Mesenchymal stem cell (in vitro differentiated cells and primary cell): ENCODE measurements around the gene KCNIP2.

ENCODE experiments used
- DNase-seq: peaks from one replicate; pipeline ENCODE4 v3.0.0-alpha.2; 2013
- H2AFZ ChIP-seq: one replicate; pipeline ENCODE4 v1.6.1; 2013; ENCODE audit warnings: low read depth, mild to moderate bottlenecking, control low read depth, inconsistent platforms, low read length, moderate library complexity
- H2AK5ac ChIP-seq: 2 replicates; pipeline ENCODE4 v1.6.1; 2013; ENCODE audit warnings: low read length, moderate library complexity, mild to moderate bottlenecking, inconsistent platforms; ENCODE audit not compliant: severe bottlenecking
- H2BK120ac ChIP-seq: one replicate; pipeline ENCODE4 v1.6.1; 2013; ENCODE audit warnings: low read depth, mild to moderate bottlenecking, inconsistent platforms, low read length, moderate library complexity
- H2BK12ac ChIP-seq, 2 experiments: one replicate each; pipeline ENCODE4 v1.6.1; 2013; ENCODE audit warnings: inconsistent platforms in 2 of 2, low read length in 2 of 2, mild to moderate bottlenecking in 2 of 2, moderate library complexity in 2 of 2, control low read depth in 1 of 2
- H2BK15ac ChIP-seq: one replicate; pipeline ENCODE4 v1.6.1; 2013; ENCODE audit warnings: mild to moderate bottlenecking, low read depth, inconsistent platforms; ENCODE audit not compliant: poor library complexity, severe bottlenecking
- H2BK5ac ChIP-seq: 2 replicates; pipeline ENCODE4 v1.6.1; 2013; ENCODE audit warnings: low read depth, mild to moderate bottlenecking, low read length, control low read depth, inconsistent platforms; ENCODE audit not compliant: poor library complexity, severe bottlenecking
- H3K14ac ChIP-seq, 2 experiments: one replicate each; pipeline ENCODE4 v1.6.1; 2013; ENCODE audit warnings: inconsistent platforms in 2 of 2, low read length in 2 of 2, control low read depth in 1 of 2, mild to moderate bottlenecking in 1 of 2, moderate library complexity in 1 of 2
- H3K18ac ChIP-seq, 2 experiments: one replicate each; pipeline ENCODE4 v1.6.1; 2013; ENCODE audit warnings: inconsistent platforms in 2 of 2, low read length in 2 of 2, control low read depth in 1 of 2, low read depth in 1 of 2, mild to moderate bottlenecking in 1 of 2
- H3K23ac ChIP-seq, 2 experiments: one replicate each; pipeline ENCODE4 v1.6.1; 2013; ENCODE audit warnings: inconsistent platforms in 2 of 2, low read length in 2 of 2, mild to moderate bottlenecking in 2 of 2, moderate library complexity in 2 of 2, control low read depth in 1 of 2
- H3K27ac ChIP-seq: 2 replicates; pipeline ENCODE4 v1.5.1; 2013; ENCODE audit warnings: mild to moderate bottlenecking, moderate library complexity, low read length, control low read depth, inconsistent platforms; ENCODE audit not compliant: poor library complexity, severe bottlenecking
- H3K27me3 ChIP-seq, 2 experiments: 2 replicates each; pipeline versions ENCODE4 v1.6.1 to v1.7.0; 2013; ENCODE audit warnings: low read length in 2 of 2, mild to moderate bottlenecking in 2 of 2, moderate library complexity in 2 of 2, control low read depth in 1 of 2, inconsistent platforms in 1 of 2; ENCODE audit not compliant: control insufficient read depth in 1 of 2, insufficient read depth in 1 of 2
- H3K36me3 ChIP-seq, 2 experiments: 2 replicates each; pipeline versions ENCODE4 v1.6.1 to v1.7.0; 2013; ENCODE audit warnings: low read length in 2 of 2, control low read depth in 1 of 2, inconsistent platforms in 1 of 2, low read depth in 1 of 2, mild to moderate bottlenecking in 1 of 2; ENCODE audit not compliant: insufficient read depth in 2 of 2, control insufficient read depth in 1 of 2
- H3K4ac ChIP-seq, 2 experiments: one replicate each; pipeline ENCODE4 v1.6.1; 2013; ENCODE audit warnings: inconsistent platforms in 2 of 2, low read length in 2 of 2, mild to moderate bottlenecking in 2 of 2, moderate library complexity in 2 of 2, control low read depth in 1 of 2, low read depth in 1 of 2
- H3K4me1 ChIP-seq: 2 replicates; pipeline ENCODE4 v1.6.1; 2013; ENCODE audit warnings: low read depth, low read length, control low read depth; ENCODE audit not compliant: control insufficient read depth, insufficient read depth
- H3K4me2 ChIP-seq: 2 replicates; pipeline ENCODE4 v1.6.1; 2013; ENCODE audit warnings: low read length, mild to moderate bottlenecking, inconsistent platforms; ENCODE audit not compliant: poor library complexity, severe bottlenecking
- H3K4me3 ChIP-seq, 2 experiments: 2 replicates each; pipeline versions ENCODE4 v1.5.1 to v1.7.0; 2013; ENCODE audit warnings: low read length in 2 of 2, mild to moderate bottlenecking in 2 of 2, control low read depth in 1 of 2, low read depth in 1 of 2; ENCODE audit not compliant: insufficient read depth in 1 of 2
- H3K79me1 ChIP-seq: replicated peaks from 2 replicates; pipeline ENCODE4 v1.6.1; 2013; ENCODE audit warnings: mild to moderate bottlenecking, control low read depth, low read length, inconsistent platforms; ENCODE audit not compliant: poor library complexity, severe bottlenecking
- H3K9ac ChIP-seq: 2 replicates; pipeline ENCODE4 v1.7.0; 2013; ENCODE audit warnings: mild to moderate bottlenecking, low read length, moderate library complexity
- H3K9me3 ChIP-seq: 2 replicates; pipeline ENCODE4 v1.7.0; 2013; ENCODE audit warnings: mild to moderate bottlenecking, low read length; ENCODE audit not compliant: control insufficient read depth
- H4K8ac ChIP-seq: one replicate; pipeline ENCODE4 v1.6.1; 2013; ENCODE audit warnings: inconsistent platforms, mild to moderate bottlenecking, low read length, moderate library complexity
- H4K91ac ChIP-seq: one replicate; pipeline ENCODE4 v1.6.1; 2013; ENCODE audit warnings: mild to moderate bottlenecking, low read length, inconsistent platforms
- WGBS: methylation state at CpG from one replicate; pipeline ENCODE4 v1.1.7; 2013; ENCODE audit warnings: mixed read lengths; 5-methylcytosine and 5-hydroxymethylcytosine counted together

Gene KCNIP2

GRCh38 chr10:101840741-101841453 lies 2.7 kb downstream of the KCNIP2 start:
- Histone ChIP-seq H2BK15ac (no peak overlapping the region), H2BK12ac (no peak overlapping the region), H3K27ac (no peak overlapping the region), H3K9me3 (no peaks in the 10 kb centered on the region), H3K14ac (no peak overlapping the region), H2BK5ac (no peak overlapping the region), H4K91ac (no peak overlapping the region), H3K36me3 (peaks cover 8 to 19% of the 10 kb centered on the region in 2 experiments), H4K8ac (no peak overlapping the region), H3K9ac (peak overlapping the region; percentile 68), H3K23ac (no peak overlapping the region), H3K18ac (no peak overlapping the region), H3K79me1 (peaks cover 12% of the 10 kb centered on the region), H3K4me1 (peaks cover 26% of the 10 kb centered on the region), H3K4me2 (peak overlapping the region; percentile 91), H2AFZ (no peak overlapping the region), H3K4me3 (peak overlapping the region; percentile 31 to 77), H3K27me3 (peaks cover 7 to 28% of the 10 kb centered on the region in 2 experiments), H3K4ac (no peak overlapping the region), H2AK5ac (no peak overlapping the region), H2BK120ac (no peak overlapping the region)
- 5% methylated on average over 46 of the region's 46 CpGs for WGBS
- DNase-seq, result peak; percentile 88

DNA sequence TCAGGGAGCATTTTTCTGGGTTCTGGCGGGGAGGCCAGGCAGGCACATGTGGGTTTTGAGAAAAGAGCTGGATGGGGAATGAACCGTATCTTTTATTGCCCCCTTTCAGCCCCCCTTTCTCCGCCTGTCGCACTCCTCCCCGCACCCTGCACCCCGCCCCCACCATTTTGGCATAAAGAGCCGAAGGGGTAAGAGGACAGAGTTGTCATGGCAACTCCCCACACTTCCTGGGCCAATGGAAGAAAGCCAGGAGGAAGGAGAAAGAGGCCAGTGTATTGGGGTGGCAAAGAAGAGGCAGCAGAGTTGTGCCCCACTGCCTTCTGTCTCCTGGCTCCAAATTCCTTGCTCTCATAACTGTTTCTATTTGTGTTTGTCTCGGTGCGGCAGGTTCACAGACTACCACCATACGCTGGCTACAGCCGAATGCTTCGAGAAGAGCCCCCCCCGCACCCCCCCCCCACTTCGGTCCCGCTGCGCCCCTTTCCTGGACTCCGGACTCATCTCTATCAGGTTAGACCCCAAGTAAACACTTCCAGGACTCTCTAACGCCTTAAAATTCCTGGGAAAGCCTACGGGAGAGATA lies 3.4 kb downstream of the KCNIP2 start:
- Histone ChIP-seq H3K18ac (no peak overlapping the region), H2BK5ac (no peak overlapping the region), H3K4me1 (peaks cover 27% of the 10 kb centered on the region), H2BK15ac (no peak overlapping the region), H4K8ac (no peak overlapping the region), H3K14ac (no peak overlapping the region), H3K4ac (no peak overlapping the region), H3K27me3 (peaks cover 7 to 28% of the 10 kb centered on the region in 2 experiments), H2BK12ac (no peak overlapping the region), H3K23ac (no peak overlapping the region), H3K4me2 (peak overlapping the region; percentile 91), H3K9me3 (no peaks in the 10 kb centered on the region), H3K9ac (peak overlapping the region; percentile 68), H3K27ac (no peak overlapping the region), H2AK5ac (no peak overlapping the region), H2AFZ (no peak overlapping the region), H3K36me3 (peaks cover under 1 to 13% of the 10 kb centered on the region in 2 experiments), H2BK120ac (no peak overlapping the region), H4K91ac (no peak overlapping the region), H3K4me3 (peak overlapping the region in 1 of 2 experiments; percentile 77), H3K79me1 (peaks cover 14% of the 10 kb centered on the region)
- peak; percentile 15 for DNase-seq
- WGBS, result 3% methylated on average over 14 of the region's 19 CpGs

DNA sequence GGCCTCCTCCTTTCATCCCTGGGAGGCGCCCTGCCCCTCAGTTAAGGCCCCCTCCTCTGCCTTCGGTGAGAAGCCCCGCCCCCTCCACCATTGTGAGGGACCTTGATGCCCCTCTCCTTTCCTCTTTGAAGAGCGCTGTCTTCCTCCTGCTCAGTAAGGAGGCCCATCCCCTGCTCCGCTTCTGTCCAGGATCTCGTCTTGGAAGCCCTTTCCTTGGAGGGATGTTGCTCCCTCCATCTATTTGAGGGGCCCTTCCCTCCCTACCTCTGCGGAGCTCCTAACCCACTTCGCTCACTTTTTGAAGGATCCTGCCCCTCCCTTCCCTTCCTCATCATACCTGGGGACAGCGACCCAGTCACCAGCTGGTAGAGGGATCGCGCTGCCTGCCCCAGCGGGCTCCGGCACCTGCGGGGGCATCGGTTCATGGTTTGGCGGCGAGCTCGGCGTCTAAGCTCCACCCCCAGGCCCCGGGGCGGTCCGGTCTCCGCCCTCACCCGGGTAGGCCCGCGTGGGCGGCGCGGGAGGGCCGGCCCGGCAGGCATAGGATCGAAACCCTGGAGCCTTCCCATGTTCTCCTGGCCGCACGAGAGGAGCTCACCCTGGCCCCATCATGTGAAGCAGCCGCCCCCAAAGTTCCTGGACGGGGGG lies 4.1 kb downstream of the KCNIP2 start:
- Histone ChIP-seq H3K14ac (no peak overlapping the region), H3K36me3 (peaks cover 0 to 6% of the 10 kb centered on the region in 2 experiments), H4K91ac (no peak overlapping the region), H3K79me1 (peaks cover 14% of the 10 kb centered on the region), H3K4me3 (peak overlapping the region; percentile 7 to 75), H3K23ac (peak overlapping the region in 1 of 2 experiments; percentile 53), H4K8ac (no peak overlapping the region), H3K4me2 (peak overlapping the region; percentile 91), H2AK5ac (no peak overlapping the region), H3K9me3 (no peaks in the 10 kb centered on the region), H2AFZ (no peak overlapping the region), H3K18ac (no peak overlapping the region), H2BK5ac (no peak overlapping the region), H3K4me1 (peaks cover 27% of the 10 kb centered on the region), H3K27ac (no peak overlapping the region), H3K27me3 (peaks cover 5 to 23% of the 10 kb centered on the region in 2 experiments), H3K4ac (no peak overlapping the region), H2BK12ac (no peak overlapping the region), H3K9ac (peak overlapping the region; percentile 50), H2BK15ac (no peak overlapping the region), H2BK120ac (no peak overlapping the region)
- DNase-seq, result peak; percentile 32
- WGBS, result 9% methylated on average over 34 of the region's 36 CpGs

- WGBS, result 89% methylated on average over 1 of the region's 1 CpG
- no peak overlapping the region for H3K18ac ChIP-seq
- no peaks in the 10 kb centered on the region for H3K9me3 ChIP-seq
These were observed 4.6 kb downstream of the KCNIP2 start for GRCh38 chr10:101839002-101839401.

More at GRCh38 chr10:101839002-101839401, 4.6 kb downstream of the KCNIP2 start:
- Histone ChIP-seq H2BK15ac (no peak overlapping the region), H2AK5ac (no peak overlapping the region), H3K27me3 (peaks cover 0 to 17% of the 10 kb centered on the region in 2 experiments), H3K14ac (no peak overlapping the region), H3K9ac (no peak overlapping the region), H4K8ac (no peak overlapping the region), H3K27ac (no peak overlapping the region), H3K4me2 (no peak overlapping the region), H3K23ac (no peak overlapping the region), H3K79me1 (peaks cover 14% of the 10 kb centered on the region), H3K4me1 (peaks cover 26% of the 10 kb centered on the region), H2AFZ (no peak overlapping the region), H2BK12ac (no peak overlapping the region), H2BK120ac (no peak overlapping the region), H3K4ac (no peak overlapping the region), H4K91ac (no peak overlapping the region), H3K36me3 (peaks cover 0 to 5% of the 10 kb centered on the region in 2 experiments), H3K4me3 (no peak overlapping the region), H2BK5ac (no peak overlapping the region)
- no peak for DNase-seq
